Measurements from ENCODE around the gene PGAP3. TPM values are rescaled to one million over a fixed set of nuclear protein-coding genes. Genes with fewer than 3 reads are reported as not detected.

PGAP3 gene
- total RNA-seq, 1 donor, result 10.9 TPM

Small RNA genes within 50 kb of the gene (small RNA-seq; reads per million reads assigned to genes)
- not detected for gene MIR4728

Other genes with a start within 250 kb of the PGAP3 start
- 24.6 and 25.0 TPM in 2 replicates for gene MED1, start 236.8 kb downstream of the PGAP3 start, total RNA-seq
- gene CDK12, start 226.6 kb downstream of the PGAP3 start, total RNA-seq, result 36.6 and 40.4 TPM in 2 replicates
- gene NEUROD2, start 80.1 kb downstream of the PGAP3 start, total RNA-seq, result not detected in 2 replicates
- gene PPP1R1B, start 61.1 kb downstream of the PGAP3 start, total RNA-seq, result not detected in 2 replicates
- 31.5 and 35.8 TPM in 2 replicates for gene STARD3, start 50.9 kb downstream of the PGAP3 start, total RNA-seq
- 0.29 and 0.36 TPM in 2 replicates for gene TCAP, start 22.7 kb downstream of the PGAP3 start, total RNA-seq
- gene PNMT, start 19.6 kb downstream of the PGAP3 start, total RNA-seq, result not detected in 2 replicates
- 40.4 and 44.2 TPM in 2 replicates for gene ERBB2, start 12.0 kb upstream of the PGAP3 start, total RNA-seq
- 14.8 and 16.5 TPM in 2 replicates for gene MIEN1, start 42.5 kb upstream of the PGAP3 start, total RNA-seq
- under 0.01 and 0.29 TPM in 2 replicates for gene GRB7, start 49.9 kb upstream of the PGAP3 start, total RNA-seq
- gene IKZF3, start 176.3 kb upstream of the PGAP3 start, total RNA-seq, result not detected in 2 replicates
- not detected in 2 replicates for gene ZPBP2, start 180.1 kb upstream of the PGAP3 start, total RNA-seq
- gene GSDMB, start 230.6 kb upstream of the PGAP3 start, total RNA-seq, result 5.3 and 5.8 TPM in 2 replicates
- gene ORMDL3, start 239.5 kb upstream of the PGAP3 start, total RNA-seq, result 39.8 and 46.6 TPM in 2 replicates
- gene LRRC3C, start 239.7 kb upstream of the PGAP3 start, total RNA-seq, result not detected in 2 replicates

Measured in osteoblast (primary cell).